Psoas muscle (tissue), 8 donors: ENCODE results near the gene HSP90AB1. TPM values are rescaled to one million over a fixed set of nuclear protein-coding genes. Genes with fewer than 3 reads are reported as not detected.

Source experiments
- ATAC-seq, 4 donors: fragments of 200-7000 bp; cut with Tn5 transposase; one replicate each; pipeline ENCODE4 v1.9.1; 2020; ENCODE audit warnings: moderate library complexity in 3 of 4, mild to moderate bottlenecking in 2 of 4
- DNase-seq, 2 donors: peaks; one replicate each; pipeline ENCODE4 v3.0.0-alpha.2; 2020
- H3K27ac ChIP-seq: fragments of 200-600 bp; one replicate; pipeline ENCODE4 v1.8.0; 2022
- H3K27me3 ChIP-seq, 3 donors: fragments of 200-600 bp in 1 of 3; one replicate each; pipeline versions ENCODE4 v1.6.1 to v1.8.0; 2013 to 2022; ENCODE audit warnings: low read length in 2 of 3, mild to moderate bottlenecking in 2 of 3, moderate library complexity in 1 of 3; ENCODE audit not compliant: insufficient read depth in 3 of 3
- H3K36me3 ChIP-seq, 2 donors: fragments of 200-600 bp in 1 of 2; one replicate each; pipeline versions ENCODE4 v1.6.1 to v1.8.0; 2013 to 2022; ENCODE audit warnings: low read depth in 1 of 2, mild to moderate bottlenecking in 1 of 2, moderate library complexity in 1 of 2; ENCODE audit not compliant: insufficient read depth in 1 of 2
- H3K4me1 ChIP-seq: fragments of 200-600 bp; one replicate; pipeline ENCODE4 v1.8.0; 2022
- H3K4me3 ChIP-seq: fragments of 200-600 bp; one replicate; pipeline ENCODE4 v1.8.0; 2022; ENCODE audit warnings: mild to moderate bottlenecking
- H3K9me3 ChIP-seq: fragments of 200-600 bp; one replicate; pipeline ENCODE4 v1.8.0; 2022
- WGBS, 3 donors: extraction: QIAGEN DNeasy Blood & Tissue Kit; methylation state at CpG; one replicate each; pipeline versions ENCODE4 v1.1.6 to v1.1.7; 2013; 5-methylcytosine and 5-hydroxymethylcytosine counted together
- intact Hi-C, 2 donors: fragments of 100-400 bp; cut with DNase I; formaldehyde crosslinking; loops; one replicate each; pipeline versions ENCODE4 v1.11.0 to v1.14.2; 2022
- polyA plus RNA-seq, 3 donors: library from polyadenylated mRNA; stranded (reverse); fragments of 200-250 nt; gene quantifications; one replicate each; pipeline ENCODE4 v1.2.3, GENCODE V29; 2013
- total RNA-seq, 4 donors: library from RNA; stranded (reverse); fragmentation: NEBNext Ultra II Directional in 2 of 4; extraction: Animal tissue kit (Norgen Biotek cat#: 25700) in 2 of 4; gene quantifications; one replicate each; pipeline versions ENCODE4 v1.2.1 to v1.2.4, GENCODE V29; 2021 to 2023
- TF ChIP-seq, protein P1 (sequence below): fragments of 200-600 bp; IDR thresholded peaks from one replicate; pipeline ENCODE4 v1.8.0; 2022; ENCODE audit warnings: antibody characterized with exemption
- donor health status: healthy with polysubstance abuse.
- donor health status: DM: no; HTN: no; CAD: no; lungs with moderate emphysema.
- donor health status: Bipolar disorder and iron deficiency.
- donor health status: healthy.
- donor health status: DM: yes; HTN: yes; CAD: no.
- donor health status: DM: no; HTN: no; CAD: no.
- donor health status: DM: no; HTN: no; CAD: no.
- donor health status: DM: yes; HTN: yes; CAD: no.

Gene HSP90AB1
- total and polyA plus RNA-seq, 7 donors = 743 to 1,595 (median 1,150) TPM

DNA sequence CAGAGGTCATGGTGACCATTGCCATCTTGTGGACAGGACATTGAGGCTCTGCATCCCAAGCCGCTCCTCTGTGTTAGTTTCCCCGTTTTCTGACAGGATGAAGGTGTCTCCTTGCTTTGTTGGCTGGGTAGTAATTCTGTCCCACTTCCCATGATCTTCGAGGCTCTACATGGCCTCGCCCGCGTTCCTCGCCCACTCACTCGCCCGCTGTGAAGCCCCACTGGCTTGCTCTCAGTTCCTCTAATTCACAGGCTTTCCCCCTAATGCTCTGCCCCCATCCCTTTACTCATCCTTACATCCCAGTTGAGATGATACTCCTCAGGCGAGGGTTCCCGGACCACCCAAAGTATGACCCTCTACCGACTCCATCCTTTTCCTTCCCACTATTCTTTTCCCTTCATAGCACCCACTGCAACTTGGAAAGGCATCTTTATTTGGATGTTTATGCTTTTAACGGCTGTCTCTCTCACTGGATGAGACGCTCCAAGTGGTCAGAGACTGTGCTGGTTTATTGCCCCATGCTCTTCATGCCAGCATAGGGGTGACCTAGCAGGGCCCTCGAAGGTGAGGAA lies 10.9 kb downstream of the HSP90AB1 start:
- peak overlapping the region; percentile 94 for H3K27ac ChIP-seq
- peak overlapping the region; percentile 94 for H3K4me3 ChIP-seq
- TF ChIP-seq, protein P1, sequence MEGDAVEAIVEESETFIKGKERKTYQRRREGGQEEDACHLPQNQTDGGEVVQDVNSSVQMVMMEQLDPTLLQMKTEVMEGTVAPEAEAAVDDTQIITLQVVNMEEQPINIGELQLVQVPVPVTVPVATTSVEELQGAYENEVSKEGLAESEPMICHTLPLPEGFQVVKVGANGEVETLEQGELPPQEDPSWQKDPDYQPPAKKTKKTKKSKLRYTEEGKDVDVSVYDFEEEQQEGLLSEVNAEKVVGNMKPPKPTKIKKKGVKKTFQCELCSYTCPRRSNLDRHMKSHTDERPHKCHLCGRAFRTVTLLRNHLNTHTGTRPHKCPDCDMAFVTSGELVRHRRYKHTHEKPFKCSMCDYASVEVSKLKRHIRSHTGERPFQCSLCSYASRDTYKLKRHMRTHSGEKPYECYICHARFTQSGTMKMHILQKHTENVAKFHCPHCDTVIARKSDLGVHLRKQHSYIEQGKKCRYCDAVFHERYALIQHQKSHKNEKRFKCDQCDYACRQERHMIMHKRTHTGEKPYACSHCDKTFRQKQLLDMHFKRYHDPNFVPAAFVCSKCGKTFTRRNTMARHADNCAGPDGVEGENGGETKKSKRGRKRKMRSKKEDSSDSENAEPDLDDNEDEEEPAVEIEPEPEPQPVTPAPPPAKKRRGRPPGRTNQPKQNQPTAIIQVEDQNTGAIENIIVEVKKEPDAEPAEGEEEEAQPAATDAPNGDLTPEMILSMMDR = no peak
- 19 to 23% (median 22%) methylated on average over 15 of the region's 15 CpGs for WGBS, 3 donors
- H3K9me3 ChIP-seq = no peaks in the 10 kb centered on the region
- ATAC-seq (no peak), DNase-seq (no peak)
- H3K27me3 ChIP-seq = no peaks in the 10 kb centered on the region
- peaks cover 6 to 46% of the 10 kb centered on the region in 2 donors for H3K36me3 ChIP-seq
- intact Hi-C loops = no loop called here
- H3K4me1 ChIP-seq = peaks cover 21% of the 10 kb centered on the region

- WGBS, 3 donors = 79 to 87% (median 85%) methylated on average over 9 of the region's 9 CpGs
- Histone ChIP-seq H3K27me3 (no peaks in the 10 kb centered on the region), H3K27ac (peak overlapping the region; percentile 94), H3K9me3 (no peaks in the 10 kb centered on the region), H3K4me3 (no peak overlapping the region), H3K4me1 (peaks cover 16% of the 10 kb centered on the region), H3K36me3 (peaks cover 3 to 41% of the 10 kb centered on the region in 2 donors)
- ATAC-seq (no peak), DNase-seq (no peak)
- TF ChIP-seq, protein P1 = no peak
- intact Hi-C loops = no loop called here
Measured at GRCh38 chr6:44258325-44258863, 11.5 kb downstream of the HSP90AB1 start.

DNA sequence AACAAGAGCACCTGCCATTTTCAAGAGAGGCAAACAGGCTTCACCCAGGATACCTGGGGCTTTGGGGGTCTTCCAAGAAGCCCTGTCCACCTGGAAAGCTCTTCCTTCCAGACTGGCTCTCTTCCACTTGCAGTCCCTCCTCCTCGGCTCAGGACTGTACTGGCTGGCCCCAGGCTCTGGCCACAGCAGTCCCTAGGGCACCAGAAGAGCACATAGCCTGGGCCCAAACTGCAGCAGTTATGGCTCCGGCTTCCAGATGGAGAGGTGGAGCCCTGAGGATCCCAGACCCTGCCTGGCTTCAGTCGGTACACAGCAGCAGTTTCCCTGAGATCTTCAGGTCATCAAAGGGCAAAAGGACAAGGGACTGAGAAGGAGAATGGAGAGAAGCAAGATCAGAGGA lies 12.0 kb downstream of the HSP90AB1 start:
- Histone ChIP-seq H3K27me3 (no peaks in the 10 kb centered on the region), H3K4me3 (no peak overlapping the region), H3K27ac (no peak overlapping the region), H3K36me3 (peaks cover 2 to 36% of the 10 kb centered on the region in 2 donors), H3K4me1 (peaks cover 20% of the 10 kb centered on the region), H3K9me3 (no peaks in the 10 kb centered on the region)
- intact Hi-C loops = no loop called here
- no peak for ATAC-seq
- TF ChIP-seq, protein P1 = no peak
- WGBS, 3 donors = 86 to 91% (median 90%) methylated on average over 3 of the region's 3 CpGs
- DNase-seq = no peak

DNA sequence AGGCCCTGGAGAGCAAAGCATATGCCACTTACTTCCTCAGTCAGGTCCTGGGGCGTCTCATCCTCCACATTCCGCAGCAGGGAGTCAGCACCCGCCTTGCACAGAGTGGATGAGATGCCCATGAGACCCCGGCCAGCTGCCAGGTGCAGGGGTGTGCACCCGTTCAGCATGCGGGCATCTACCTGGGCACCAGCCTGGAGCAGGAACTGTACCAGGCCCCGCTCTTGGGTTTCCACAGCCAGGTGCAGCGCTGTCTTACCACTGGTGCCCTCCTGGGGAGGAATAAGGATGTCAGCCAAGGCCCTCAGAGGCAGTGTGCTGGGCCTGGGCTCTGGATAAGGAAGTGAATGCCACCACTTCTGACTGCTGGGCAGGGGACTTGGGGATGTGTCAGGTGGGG lies 13.1 kb downstream of the HSP90AB1 start:
- no peaks in the 10 kb centered on the region for H3K27me3 ChIP-seq
- peaks cover 30% of the 10 kb centered on the region for H3K4me1 ChIP-seq
- H3K36me3 ChIP-seq = peaks cover 2 to 25% of the 10 kb centered on the region in 2 donors
- H3K4me3 ChIP-seq = no peak overlapping the region
- no peaks in the 10 kb centered on the region for H3K9me3 ChIP-seq
- intact Hi-C loops = no loop called here
- H3K27ac ChIP-seq = no peak overlapping the region
- ATAC-seq = no peak
- DNase-seq = peak in 1 of 2 donors; percentile 51
- TF ChIP-seq, protein P1 = no peak
- 90 to 95% (median 94%) methylated on average over 8 of the region's 8 CpGs for WGBS, 3 donors
